HG03066 (cell line): ENCODE results near the gene FAM171A1.
"Not testable (repeated sequence)": the region's sequence is repeated elsewhere in the genome, so short reads cannot be mapped to it uniquely, and the experiment has no call there.

Source experiments
- ATAC-seq: cut with Tn5 transposase; IDR thresholded peaks from one replicate; pipeline ENCODE4 v1.9.1; 2021; ENCODE audit warnings: low read depth; ENCODE audit not compliant: unreplicated experiment

Gene FAM171A1

GRCh38 chr10:15295537-15296325 is 75.4 kb downstream of the FAM171A1 start:
- ATAC-seq, result no peak

DNA sequence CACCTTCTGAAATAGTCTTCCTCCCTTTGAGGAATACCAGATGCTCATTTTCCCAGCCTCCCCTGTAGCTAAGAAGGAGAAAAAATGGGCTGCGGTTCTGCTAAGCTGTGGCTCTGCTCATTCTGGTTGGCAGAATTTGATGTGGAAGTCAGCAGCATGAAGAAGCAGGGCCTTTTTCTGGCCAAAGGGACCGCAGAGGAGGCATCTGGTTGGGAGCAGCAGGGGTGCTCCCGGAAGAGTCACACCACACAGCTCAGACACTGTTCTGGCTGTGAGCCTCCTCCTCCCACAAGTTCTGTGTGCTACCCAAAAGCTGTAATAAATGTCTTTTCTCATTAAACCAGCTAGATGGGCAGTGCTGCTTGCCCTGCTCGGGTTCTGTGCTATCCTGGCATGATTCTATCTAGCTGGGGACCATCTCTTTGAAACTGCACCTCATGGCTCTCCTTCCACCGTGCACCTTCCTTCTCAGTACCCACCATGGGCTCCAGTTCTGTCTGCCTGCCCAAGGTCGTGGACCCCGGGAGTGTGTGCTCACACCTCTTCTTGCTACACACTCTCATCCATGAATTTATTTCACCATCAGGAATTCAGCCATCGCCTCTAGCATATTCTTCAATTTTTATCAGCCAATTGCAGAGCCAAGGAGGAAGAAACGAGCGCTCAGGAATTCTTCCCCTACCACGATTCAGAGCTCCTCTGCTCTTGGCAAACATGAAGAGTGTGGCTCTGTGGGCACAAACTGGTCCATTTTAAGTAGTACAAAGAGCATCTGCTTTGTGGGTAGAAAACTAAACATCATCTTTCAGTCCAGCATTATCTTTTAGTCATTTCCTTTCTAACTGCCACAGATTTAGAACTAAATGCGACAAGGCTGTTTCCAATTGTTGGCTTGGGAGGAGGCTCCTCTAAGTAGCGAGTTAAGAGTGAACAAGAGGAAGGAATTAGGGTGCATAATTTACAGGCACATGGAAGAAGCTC is 76.9 kb downstream of the FAM171A1 start:
- ATAC-seq, result no peak

DNA sequence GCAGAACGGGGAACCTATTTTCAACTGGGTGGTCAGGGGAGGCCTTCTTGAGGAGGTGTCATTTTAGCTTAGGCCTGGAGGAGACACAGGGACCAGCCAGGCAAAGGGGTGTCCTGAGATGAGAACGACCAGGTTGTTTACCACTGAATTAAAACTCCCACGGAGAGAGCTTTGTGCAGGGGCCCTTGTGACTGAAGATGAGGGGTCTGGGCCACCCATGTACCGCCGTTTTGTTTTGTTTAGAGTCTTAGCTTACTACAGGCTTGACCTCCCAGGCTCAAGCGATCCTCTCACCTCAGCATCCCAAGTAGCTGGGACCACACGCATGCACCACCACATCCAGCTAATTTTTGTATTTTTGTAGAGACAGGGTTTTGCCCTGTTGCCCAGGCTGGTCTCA is 80.4 kb downstream of the FAM171A1 start:
- no peak for ATAC-seq

DNA sequence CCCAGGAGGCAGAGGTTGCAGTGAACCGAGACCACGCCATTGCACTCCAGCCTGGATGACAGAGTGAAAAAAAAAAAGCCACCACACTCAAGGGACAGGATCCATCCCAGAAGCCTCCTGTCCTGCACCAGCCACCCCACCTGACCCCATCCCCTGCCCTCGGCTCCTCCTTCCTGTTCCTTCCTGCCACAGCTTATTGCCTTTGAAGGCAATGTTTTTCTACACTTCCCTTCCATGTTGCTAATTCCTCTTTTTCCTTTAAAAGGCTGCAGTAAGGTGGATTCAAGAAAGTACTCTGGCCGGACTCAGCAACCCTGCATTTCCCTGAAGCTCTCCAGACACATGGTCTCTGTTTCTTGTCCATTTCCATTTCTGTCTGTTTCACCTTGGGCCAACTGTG is 80.9 kb downstream of the FAM171A1 start:
- no peak for ATAC-seq

DNA sequence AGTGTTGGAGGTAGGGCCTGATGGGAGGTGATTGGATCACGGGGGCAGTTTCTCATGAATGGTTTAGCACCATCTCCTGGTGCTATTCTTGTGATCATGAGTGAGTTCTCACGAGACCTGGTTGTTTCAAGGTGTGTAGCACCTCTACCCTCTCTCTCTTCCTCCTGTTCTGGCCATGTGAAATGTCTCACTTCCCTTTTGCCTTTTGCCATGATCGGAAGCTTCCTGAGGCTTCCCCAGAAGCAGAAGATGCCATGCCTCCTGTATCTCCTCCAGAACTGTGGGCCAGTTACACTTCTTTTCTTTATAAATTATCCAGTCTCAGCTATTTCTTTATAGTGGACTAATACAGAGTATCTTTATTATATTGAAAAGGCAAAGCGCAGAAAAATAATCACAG is 90.1 kb downstream of the FAM171A1 start:
- no peak for ATAC-seq

DNA sequence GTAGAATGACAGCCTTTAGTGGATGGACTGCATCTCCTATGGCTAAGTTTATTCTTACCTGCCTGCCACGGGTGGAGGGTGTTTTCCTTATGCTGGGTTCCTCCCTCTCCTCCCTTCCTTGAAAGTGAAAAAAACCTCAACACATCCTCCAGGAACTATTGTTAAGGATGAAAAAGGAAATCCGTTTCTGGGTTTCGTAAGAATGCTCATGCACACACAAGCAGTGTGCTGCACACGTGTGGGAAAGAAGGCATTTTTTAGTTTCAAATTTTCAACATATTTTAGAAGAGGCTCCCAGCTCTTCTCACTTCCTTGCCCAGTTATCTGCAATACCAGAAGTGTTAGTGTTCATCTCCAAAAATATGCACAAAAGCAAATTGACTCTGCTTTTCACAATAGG is 90.6 kb downstream of the FAM171A1 start:
- ATAC-seq, result no peak

- ATAC-seq, result no peak
Observed at GRCh38 chr10:15279236-15279635, 91.9 kb downstream of the FAM171A1 start.

DNA sequence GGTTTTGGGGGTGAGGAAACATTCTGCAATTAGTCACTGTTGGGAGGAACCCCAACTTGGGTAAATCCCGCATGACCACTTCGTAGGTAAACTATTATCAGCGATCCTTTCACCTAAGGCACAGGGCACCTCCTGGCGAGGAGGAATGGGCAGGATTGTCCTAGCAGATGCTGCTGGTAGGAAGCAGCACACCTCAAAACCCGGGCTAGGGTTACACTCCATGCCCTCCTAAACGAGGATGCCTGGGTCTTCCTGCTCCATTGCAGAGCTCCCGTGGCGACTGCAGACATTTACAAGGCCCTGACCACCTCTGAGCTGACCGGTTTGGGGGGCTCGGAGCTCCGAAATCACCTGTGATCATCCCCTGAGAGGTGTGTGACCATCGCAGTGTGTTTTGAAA is 92.3 kb downstream of the FAM171A1 start:
- ATAC-seq, result no peak

GRCh38 chr10:15276039-15276438 is 95.0 kb downstream of the FAM171A1 start:
- not testable (repeated sequence) for ATAC-seq

DNA sequence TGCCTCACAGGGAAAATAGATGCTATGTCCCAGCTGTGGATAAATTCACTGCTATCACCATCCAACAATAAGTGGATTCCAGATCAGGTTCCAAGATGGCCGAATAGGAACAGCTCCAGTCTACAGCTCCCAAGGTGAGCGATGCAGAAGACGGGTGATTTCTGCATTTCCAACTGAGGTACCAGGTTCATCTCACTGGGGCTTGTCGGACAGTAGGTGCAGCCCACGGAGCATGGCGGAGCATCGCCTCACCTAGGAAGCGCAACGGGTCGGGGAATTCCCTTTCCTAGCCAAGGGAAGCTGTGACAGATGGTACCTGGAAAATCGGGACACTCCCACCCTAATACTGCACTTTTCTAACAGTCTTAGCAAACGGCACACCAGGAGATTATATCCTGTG is 101.3 kb downstream of the FAM171A1 start:
- ATAC-seq, result not testable (repeated sequence)

GRCh38 chr10:15267496-15267895 is 103.6 kb downstream of the FAM171A1 start:
- ATAC-seq, result no peak

- no peak for ATAC-seq
Observed at GRCh38 chr10:15266117-15266516, 105.0 kb downstream of the FAM171A1 start.

- no peak for ATAC-seq
Observed at GRCh38 chr10:15265558-15265957, 105.5 kb downstream of the FAM171A1 start.

GRCh38 chr10:15265056-15265455 is 106.0 kb downstream of the FAM171A1 start:
- no peak for ATAC-seq

DNA sequence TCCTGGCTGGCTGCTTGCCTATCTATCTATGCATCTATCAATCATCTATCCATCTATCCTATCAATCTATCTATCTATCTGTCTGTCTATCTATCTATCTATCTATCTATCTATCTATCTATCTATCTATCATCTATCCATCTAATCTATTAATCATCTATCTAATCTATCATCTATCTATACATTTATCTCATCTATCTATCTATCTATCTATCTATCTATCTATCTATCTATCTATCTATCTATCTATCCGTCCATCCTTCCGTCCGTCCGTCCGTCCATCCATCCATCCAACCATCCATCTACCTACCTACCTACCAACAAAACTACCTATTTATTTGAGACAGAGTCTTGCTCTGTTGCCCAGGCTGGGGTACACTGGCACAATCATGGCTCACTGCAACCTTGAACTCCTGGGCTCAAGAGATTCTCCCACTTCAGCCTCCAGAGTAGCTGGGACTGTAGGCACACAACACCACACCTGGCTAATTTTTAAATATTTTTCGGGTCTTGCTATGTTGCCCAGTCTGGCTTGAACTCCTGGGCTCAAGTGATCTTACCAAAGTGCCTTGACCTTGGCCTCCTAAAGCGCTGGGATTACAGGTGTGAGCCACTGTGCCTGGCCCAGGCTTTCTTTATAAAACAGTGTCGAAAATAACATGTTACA is 107.3 kb downstream of the FAM171A1 start:
- no peak for ATAC-seq

GRCh38 chr10:15262036-15262713 is 108.9 kb downstream of the FAM171A1 start:
- ATAC-seq, result no peak

GRCh38 chr10:15259136-15259535 is 112.0 kb downstream of the FAM171A1 start:
- no peak for ATAC-seq

DNA sequence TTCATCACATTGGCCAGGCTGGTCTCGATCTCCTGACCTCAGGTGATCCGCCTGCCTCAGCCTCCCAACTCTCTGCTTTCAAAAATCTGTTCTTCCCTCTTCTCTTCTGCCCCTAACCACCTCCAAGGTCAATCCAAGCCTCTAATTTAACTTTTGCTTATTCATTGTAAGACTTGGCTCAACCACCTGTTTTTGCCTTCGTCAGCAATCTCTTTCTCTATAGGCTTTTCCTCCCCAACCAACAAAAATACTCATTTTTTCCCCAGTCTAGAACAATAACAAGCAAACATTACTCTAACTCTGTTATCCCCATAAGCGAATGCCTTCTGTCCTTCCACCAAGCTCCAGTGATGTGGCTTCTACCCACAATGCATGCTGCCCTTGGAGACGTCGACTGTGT is 112.8 kb downstream of the FAM171A1 start:
- no peak for ATAC-seq

- no peak for ATAC-seq
Observed at GRCh38 chr10:15255961-15256360, 115.1 kb downstream of the FAM171A1 start.
